HG03175 (cell line): ENCODE data around the gene GET3.
"Not testable (repeated sequence)": the region's sequence is repeated elsewhere in the genome, so short reads cannot be mapped to it uniquely, and the experiment has no call there.

Experiments used
- ATAC-seq: cut with Tn5 transposase; IDR thresholded peaks from one replicate; pipeline ENCODE4 v1.9.1; 2021; ENCODE audit warnings: mild to moderate bottlenecking, moderate library complexity; ENCODE audit not compliant: unreplicated experiment

GET3 gene

DNA sequence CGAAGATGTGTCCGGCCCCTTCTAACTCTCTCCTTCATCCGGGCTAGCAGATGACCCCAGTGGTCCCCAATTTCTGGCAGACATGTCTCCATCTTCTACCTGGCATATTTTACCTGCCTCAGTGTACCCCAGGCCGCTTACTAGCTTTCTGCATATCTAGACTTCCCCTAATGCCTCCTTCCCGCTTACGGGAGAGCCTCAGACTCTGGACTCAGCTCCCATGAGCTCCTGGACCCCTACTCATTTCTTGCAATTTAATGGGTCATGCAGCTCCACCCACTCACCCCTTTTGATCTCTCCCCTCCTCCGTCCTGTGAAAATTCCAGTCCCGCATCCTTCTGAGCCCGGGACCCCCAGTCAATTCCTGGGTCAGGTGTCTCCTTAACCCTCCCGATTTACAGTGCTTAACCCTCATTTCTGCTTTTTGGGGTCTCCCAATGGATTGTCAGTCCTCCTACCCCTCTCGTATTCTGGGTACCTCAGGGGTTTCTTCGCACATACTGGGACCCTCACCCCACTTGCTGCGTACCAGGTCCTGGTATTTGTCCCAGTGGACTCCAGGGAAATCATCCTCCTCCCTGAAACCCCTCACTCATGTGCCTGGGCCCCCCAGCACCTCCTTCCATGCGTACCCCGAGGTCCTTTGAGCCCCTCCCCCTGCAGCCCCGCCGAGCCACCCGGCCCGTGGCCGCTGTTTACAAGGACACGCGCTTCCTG is 53.5 kb downstream of the GET3 start:
- no peak for ATAC-seq

DNA sequence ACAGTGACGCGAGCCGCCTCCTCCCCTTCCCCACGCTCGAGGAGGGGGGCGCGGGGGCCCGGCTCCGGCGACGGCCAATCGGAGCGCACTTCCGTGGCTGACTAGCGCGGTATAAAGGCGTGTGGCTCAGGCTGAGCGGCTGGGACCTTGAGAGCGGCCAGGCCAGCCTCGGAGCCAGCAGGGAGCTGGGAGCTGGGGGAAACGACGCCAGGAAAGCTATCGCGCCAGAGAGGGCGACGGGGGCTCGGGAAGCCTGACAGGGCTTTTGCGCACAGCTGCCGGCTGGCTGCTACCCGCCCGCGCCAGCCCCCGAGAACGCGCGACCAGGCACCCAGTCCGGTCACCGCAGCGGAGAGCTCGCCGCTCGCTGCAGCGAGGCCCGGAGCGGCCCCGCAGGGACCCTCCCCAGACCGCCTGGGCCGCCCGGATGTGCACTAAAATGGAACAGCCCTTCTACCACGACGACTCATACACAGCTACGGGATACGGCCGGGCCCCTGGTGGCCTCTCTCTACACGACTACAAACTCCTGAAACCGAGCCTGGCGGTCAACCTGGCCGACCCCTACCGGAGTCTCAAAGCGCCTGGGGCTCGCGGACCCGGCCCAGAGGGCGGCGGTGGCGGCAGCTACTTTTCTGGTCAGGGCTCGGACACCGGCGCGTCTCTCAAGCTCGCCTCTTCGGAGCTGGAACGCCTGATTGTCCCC is 54.2 kb downstream of the GET3 start, which contains the start of gene JUNB:
Gene JUNB, plus strand, starts transcription at position 142 of the 706 bp plus-strand sequence. Its CDS starts 286 bp downstream, at position 428.
- ATAC-seq = peak; percentile 34

DNA sequence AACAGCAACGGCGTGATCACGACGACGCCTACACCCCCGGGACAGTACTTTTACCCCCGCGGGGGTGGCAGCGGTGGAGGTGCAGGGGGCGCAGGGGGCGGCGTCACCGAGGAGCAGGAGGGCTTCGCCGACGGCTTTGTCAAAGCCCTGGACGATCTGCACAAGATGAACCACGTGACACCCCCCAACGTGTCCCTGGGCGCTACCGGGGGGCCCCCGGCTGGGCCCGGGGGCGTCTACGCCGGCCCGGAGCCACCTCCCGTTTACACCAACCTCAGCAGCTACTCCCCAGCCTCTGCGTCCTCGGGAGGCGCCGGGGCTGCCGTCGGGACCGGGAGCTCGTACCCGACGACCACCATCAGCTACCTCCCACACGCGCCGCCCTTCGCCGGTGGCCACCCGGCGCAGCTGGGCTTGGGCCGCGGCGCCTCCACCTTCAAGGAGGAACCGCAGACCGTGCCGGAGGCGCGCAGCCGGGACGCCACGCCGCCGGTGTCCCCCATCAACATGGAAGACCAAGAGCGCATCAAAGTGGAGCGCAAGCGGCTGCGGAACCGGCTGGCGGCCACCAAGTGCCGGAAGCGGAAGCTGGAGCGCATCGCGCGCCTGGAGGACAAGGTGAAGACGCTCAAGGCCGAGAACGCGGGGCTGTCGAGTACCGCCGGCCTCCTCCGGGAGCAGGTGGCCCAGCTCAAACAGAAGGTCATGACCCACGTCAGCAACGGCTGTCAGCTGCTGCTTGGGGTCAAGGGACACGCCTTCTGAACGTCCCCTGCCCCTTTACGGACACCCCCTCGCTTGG is 55.0 kb downstream of the GET3 start:
- no peak for ATAC-seq

DNA sequence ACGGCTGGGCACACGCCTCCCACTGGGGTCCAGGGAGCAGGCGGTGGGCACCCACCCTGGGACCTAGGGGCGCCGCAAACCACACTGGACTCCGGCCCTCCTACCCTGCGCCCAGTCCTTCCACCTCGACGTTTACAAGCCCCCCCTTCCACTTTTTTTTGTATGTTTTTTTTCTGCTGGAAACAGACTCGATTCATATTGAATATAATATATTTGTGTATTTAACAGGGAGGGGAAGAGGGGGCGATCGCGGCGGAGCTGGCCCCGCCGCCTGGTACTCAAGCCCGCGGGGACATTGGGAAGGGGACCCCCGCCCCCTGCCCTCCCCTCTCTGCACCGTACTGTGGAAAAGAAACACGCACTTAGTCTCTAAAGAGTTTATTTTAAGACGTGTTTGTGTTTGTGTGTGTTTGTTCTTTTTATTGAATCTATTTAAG is 55.6 kb downstream of the GET3 start:
- ATAC-seq = no peak

DNA sequence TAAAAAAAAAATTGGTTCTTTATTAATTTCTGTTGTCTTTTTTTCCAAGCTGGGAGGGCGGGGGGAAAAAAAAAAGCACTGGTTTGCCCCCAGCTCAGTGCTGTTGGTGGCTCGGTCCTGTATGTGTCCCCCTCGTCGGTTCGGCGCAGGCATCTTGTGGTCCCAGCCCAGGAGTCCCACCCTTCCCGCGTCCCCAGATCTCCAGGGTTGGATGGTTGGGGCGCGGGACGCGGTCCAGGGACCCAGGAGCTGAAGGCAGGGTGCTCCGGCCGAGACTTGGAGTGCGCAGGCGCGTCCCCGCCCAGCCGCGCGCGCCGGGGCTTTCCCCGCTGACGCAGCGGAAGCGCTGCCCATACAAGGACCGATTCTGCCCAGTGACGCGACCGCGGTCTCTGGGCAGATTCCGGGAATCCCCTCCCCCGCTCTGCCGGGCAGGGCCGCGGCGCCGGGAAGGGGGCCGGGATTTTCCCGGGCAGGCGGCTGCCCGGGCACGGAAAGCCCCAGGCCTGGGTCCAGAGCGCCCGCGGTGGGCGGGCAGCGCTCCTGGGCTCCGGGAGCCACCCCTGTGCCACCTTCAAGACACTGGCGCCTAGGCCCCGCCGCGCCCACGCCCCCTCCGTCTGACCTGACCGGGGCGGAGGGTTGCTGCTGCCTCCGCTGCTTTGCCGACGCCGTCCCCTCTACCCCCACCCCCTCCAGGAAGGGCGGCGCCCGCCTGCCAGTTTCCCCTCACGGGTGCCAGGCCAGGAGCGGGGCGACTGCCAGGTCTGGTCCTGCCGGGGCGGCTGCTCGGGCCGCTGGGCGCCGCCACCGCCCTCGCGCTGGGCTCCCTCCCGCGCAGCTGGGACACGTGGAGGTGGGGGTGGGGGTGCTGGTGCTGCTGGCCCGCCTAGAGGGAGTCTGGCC is 56.2 kb downstream of the GET3 start:
- peak; percentile 33 for ATAC-seq

DNA sequence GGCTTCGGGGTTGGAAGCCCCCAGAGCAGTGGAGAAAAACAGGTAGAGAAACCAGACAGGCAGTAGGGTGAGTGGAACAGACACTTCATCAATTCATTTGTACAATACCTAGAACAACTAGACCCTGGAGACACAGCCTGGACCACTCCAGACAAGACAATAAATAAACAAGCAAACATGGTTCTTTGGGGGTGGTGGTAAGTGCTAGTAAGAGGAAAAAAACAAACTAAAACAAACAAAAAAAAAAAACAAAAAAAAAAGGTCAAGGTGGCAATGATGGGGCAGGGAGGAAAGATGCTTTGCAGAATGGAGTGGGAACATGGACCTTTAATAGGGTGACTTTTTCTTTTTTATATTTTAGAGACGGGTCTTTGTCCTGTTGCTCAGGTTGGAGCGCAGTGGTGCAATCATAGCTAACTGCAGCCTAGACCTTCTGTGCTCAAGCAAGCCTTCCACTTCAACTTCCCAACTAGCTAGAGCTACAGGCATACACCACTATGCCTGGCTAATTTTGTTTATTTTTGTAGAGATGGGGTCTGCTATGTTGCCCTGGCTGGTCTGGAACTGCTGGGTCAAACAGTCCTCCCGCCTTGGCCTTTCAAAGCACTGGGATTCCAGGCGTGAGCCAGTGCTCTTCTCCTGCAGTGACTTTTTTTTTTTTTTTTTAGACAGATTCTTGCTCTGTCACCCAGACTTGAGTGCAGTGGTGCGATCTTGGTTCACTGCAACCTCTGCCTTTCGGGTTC is 57.1 kb downstream of the GET3 start:
- no peak for ATAC-seq

DNA sequence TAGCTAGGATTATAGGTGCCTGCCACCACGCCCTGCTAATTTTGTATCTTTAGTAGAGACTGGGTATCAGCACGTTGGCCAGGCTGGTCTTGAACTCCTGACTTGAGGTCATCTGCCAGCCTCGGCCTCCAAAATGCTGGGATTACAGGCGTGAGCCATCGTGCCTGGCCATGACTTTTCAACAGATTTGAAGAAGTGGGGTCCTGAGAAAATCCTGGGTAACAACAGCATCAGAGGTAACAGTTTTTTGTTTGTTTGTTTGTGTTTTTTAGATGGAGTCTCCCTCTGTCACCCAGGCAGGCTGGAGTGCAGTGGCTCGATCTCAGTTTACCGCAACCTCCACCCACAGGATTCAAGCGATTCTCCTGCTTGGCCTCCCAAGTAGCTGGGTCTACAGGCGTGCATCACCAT is 57.7 kb downstream of the GET3 start:
- no peak for ATAC-seq

DNA sequence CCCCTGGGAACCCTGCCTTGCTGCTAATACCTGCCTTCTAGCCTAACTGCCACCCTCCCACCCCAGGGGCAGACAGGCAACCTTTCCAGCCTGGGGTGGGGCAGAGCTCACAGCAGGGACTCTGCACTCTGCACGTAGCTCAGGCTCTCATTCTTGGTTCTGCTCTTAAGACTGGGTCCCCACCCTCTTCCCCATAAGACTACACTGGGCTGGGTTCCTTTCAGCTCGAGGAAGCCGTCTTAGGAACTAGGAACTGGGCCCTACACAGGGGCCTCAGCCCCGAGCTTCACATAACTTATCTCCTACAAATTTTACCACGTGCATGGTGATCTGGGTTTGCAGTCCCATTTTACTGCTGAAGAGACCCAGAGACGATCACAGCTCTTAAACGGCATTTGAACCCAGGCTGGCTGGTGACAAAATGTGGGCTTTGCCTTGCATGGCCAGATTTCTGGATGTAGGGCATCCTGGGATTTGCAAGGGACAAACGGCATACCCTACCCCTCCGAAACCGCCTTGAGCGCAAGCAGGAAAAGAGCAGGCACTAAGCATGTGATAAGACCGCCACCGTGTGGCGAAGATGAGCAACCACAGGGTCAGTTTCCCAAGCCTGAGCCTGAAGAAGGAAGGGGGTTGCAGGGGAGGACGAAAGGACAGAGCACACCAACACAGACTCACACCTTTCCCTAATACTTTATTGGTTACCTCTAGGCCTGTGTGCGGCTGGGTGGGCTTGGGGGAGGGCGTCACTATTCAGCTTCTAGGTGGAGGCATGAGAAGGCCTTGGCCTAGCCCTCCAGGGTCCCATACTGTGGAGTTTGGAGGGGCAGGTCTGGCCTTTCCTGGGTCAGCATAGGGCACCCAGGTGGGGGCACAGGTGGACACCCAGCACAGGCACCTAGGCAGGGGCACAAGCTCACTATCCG is 59.1 kb downstream of the GET3 start:
- ATAC-seq = no peak

DNA sequence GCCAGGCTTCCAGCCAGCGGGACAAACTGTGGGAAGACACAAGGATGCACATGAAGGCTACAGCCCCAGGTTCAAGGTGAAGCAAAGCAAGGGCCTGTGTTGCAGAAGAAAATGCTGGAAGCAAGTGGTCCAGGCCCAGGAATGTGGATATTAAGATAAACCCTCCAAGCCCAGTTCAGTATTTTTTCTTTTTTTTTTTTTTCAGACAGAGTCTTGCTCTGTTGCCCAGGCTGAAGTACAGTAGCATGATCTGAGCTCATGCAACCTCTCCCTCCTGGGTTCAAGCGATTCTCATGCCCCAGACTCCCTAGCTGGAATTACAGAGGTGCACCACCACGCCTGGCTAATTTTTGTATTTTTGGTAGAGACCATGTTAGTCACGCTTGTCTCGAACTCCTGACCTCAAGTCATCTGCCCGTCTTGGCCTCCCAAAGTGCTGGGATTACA is 59.9 kb downstream of the GET3 start:
- ATAC-seq = no peak

DNA sequence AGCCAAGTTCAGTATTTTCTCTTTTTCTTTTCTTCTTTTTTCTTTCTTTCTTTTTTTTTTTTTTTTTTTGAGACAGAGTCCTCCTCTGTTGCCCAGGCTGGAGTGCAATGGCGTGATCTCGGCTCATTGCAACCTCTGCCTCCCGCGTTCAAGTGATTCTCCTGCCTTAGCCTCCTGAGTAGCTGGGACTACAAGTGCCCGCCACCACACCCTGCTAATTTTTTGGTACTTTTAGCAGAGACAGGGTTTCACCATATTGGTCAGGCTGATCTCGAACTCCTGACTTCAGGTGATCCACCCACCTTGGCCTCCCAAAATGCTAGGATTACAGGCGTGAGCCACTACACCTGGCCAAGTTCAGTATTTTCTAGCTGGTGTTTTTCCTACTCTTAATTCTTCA is 60.3 kb downstream of the GET3 start:
- not testable (repeated sequence) for ATAC-seq
